ENCODE results near the gene PROM1. TPM values are rescaled to one million over a fixed set of nuclear protein-coding genes. Genes with fewer than 3 reads are reported as not detected.

Gene PROM1
- total RNA-seq, 1 donor from 2014 or later: not detected

DNA sequence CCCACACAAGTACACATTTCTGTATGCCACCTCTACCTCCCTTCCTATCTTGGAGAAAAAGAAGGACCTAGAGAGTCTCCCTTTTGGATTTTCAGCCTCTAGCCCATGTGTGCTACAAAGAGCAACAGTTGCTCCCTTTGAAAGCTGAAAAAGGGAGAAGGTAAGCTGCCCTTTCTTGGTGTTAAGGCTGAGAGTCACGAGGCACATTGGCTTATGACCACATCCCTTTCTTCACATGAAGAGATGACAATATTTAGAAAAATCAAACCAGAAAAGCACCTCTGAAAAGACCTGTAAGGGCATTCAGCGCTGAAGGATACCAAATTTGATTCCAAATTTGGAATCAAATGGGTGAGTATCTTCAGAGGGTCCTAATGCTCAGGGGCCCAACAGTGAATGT is 138.9 kb downstream of the PROM1 start:
- no peaks in the 10 kb centered on the region for H3K4me1 ChIP-seq
- TF ChIP-seq POLR2AphosphoS5 (IDR thresholded peaks at IDR 0.05; ENCODE audit: insufficient read depth in 1 of 2, low read depth in 1 of 2): no peak
- no peaks in the 10 kb centered on the region for H3K36me3 ChIP-seq
- no peak overlapping the region for H3K4me3 ChIP-seq
- no peak for DNase-seq (ENCODE audit: extremely low spot score in 2 of 2)
- intact Hi-C loops (cut with DNase I): no loop called here
- H3K27ac ChIP-seq: no peak overlapping the region
- H3K27me3 ChIP-seq: no peaks in the 10 kb centered on the region
- H3K9me3 ChIP-seq: no peaks in the 10 kb centered on the region

DNA sequence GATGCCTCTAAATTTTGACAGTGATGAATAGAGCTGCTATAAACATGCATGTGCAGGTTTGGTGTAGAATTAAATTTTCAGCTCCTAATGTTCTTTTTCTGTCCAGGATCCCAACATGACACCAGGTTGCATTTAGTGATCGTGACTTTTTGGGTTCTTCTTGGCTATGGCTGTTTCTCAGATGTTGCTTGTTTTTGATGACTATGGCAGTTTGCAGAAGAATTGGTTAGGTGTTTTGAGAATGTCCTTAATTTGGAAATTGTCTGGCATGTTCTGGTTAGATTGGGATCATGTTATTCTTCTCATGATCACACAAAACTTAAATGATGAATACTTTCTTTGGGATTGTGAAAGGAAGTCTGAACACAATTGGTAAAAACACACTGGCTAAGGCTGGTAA is 141.5 kb downstream of the PROM1 start:
- H3K4me3 ChIP-seq: no peak overlapping the region
- H3K9me3 ChIP-seq: no peaks in the 10 kb centered on the region
- H3K4me1 ChIP-seq: no peaks in the 10 kb centered on the region
- DNase-seq (ENCODE audit: extremely low spot score in 2 of 2): no peak
- H3K27ac ChIP-seq: no peak overlapping the region
- intact Hi-C loops (cut with DNase I): no loop called here
- no peaks in the 10 kb centered on the region for H3K36me3 ChIP-seq
- no peaks in the 10 kb centered on the region for H3K27me3 ChIP-seq
- no peak for TF ChIP-seq POLR2AphosphoS5 (IDR thresholded peaks at IDR 0.05; ENCODE audit: insufficient read depth in 1 of 2, low read depth in 1 of 2)
- TF ChIP-seq, protein P1, sequence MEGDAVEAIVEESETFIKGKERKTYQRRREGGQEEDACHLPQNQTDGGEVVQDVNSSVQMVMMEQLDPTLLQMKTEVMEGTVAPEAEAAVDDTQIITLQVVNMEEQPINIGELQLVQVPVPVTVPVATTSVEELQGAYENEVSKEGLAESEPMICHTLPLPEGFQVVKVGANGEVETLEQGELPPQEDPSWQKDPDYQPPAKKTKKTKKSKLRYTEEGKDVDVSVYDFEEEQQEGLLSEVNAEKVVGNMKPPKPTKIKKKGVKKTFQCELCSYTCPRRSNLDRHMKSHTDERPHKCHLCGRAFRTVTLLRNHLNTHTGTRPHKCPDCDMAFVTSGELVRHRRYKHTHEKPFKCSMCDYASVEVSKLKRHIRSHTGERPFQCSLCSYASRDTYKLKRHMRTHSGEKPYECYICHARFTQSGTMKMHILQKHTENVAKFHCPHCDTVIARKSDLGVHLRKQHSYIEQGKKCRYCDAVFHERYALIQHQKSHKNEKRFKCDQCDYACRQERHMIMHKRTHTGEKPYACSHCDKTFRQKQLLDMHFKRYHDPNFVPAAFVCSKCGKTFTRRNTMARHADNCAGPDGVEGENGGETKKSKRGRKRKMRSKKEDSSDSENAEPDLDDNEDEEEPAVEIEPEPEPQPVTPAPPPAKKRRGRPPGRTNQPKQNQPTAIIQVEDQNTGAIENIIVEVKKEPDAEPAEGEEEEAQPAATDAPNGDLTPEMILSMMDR (IDR thresholded peaks at IDR 0.05): no peak
- TF ChIP-seq POLR2A (IDR thresholded peaks at IDR 0.05): no peak

DNA sequence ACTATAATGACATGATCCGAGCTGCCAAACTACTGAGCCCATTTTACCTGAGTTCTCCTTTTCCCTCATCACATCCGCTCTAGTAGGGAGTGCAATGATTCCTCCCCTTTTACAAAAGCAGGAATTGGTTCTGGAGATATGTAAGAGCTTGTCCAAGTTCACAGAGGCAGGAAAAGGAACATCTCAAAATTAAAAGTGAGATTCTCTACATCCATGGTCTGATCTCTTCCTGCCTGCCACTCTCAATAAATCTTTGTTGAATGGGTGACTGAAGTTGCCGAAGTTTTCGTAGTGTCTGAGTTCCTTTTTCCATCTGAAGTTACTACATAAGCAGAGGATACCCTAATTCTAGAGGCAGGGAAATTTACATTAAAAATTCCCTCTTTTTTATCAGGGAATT is 145.2 kb downstream of the PROM1 start, which contains the start of gene FGFBP1:
Gene FGFBP1, minus strand, starts transcription at position 101 of the 400 bp plus-strand sequence. CDS start 2,108 bp downstream, outside the sequence.
- DNase-seq (ENCODE audit: extremely low spot score in 2 of 2): no peak
- H3K27me3 ChIP-seq: no peaks in the 10 kb centered on the region
- H3K9me3 ChIP-seq: no peaks in the 10 kb centered on the region
- intact Hi-C loops (cut with DNase I): no loop called here
- H3K4me1 ChIP-seq: peaks cover 4% of the 10 kb centered on the region
- H3K27ac ChIP-seq: peak within 1 kb of the TSS; percentile 29
- peak within 1 kb of the TSS in 1 of 2 donors; percentile 26 for H3K4me3 ChIP-seq
- H3K36me3 ChIP-seq: no peaks in the 10 kb centered on the region
- TF ChIP-seq, protein P1 (IDR thresholded peaks at IDR 0.05): no peak
- TF ChIP-seq POLR2AphosphoS5 (IDR thresholded peaks at IDR 0.05; ENCODE audit: insufficient read depth in 1 of 2, low read depth in 1 of 2) (no peak), POLR2A (IDR thresholded peaks at IDR 0.05) (no peak)

DNA sequence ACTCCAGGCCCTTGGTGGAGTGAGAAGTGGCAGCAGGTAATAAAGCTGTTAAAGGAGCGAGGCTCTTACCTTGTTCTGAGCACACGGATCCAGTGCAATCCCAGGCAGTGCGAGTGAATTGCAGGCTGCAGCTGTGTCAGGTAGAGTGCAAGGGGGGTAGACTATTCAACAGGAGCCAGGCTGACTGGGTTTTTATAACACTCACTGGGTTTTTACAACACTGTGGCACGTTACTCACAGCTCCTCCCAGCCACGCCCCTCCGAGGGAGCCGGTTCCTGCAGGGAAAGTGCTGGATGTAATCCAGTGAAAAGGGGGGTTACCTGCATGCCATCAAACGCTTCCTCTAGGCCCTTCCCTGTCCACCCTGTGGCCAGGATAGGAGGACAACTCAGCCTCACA is 145.6 kb downstream of the PROM1 start:
- TF ChIP-seq POLR2A (IDR thresholded peaks at IDR 0.05): no peak
- TF ChIP-seq, protein P1 (IDR thresholded peaks at IDR 0.05): no peak
- peak in 1 of 2 donors; percentile 32 for TF ChIP-seq POLR2AphosphoS5 (IDR thresholded peaks at IDR 0.05; ENCODE audit: insufficient read depth in 1 of 2, low read depth in 1 of 2)
- no peaks in the 10 kb centered on the region for H3K36me3 ChIP-seq
- no peaks in the 10 kb centered on the region for H3K27me3 ChIP-seq
- intact Hi-C loops (cut with DNase I): no loop called here
- H3K4me3 ChIP-seq: peak overlapping the region in 1 of 2 donors; percentile 26
- DNase-seq (ENCODE audit: extremely low spot score in 2 of 2): no peak
- peaks cover 4% of the 10 kb centered on the region for H3K4me1 ChIP-seq
- H3K27ac ChIP-seq: peak overlapping the region; percentile 29
- no peaks in the 10 kb centered on the region for H3K9me3 ChIP-seq

DNA sequence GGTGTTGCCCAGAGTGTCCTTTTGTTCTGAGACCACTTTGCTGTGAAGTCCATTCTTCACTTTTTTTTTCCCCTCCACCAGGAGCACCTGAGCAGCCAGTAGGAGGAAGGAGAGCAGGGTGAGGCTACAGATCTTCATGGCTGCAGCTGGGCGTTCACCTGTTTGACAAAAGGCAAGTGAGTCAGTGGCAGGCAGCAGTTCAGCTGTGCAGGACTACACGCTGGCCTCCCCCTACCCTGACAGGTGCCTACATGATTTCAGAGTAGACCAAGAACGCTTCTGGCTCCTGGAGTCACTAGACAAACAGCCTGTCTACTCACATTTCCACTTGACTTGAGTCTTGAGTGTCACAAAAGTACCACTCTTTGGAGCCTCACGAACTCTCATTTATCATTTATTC is 147.3 kb downstream of the PROM1 start:
- Histone ChIP-seq H3K27ac (no peak overlapping the region), H3K36me3 (no peaks in the 10 kb centered on the region), H3K9me3 (no peaks in the 10 kb centered on the region), H3K27me3 (no peaks in the 10 kb centered on the region), H3K4me1 (peaks cover 4% of the 10 kb centered on the region), H3K4me3 (peak overlapping the region in 1 of 2 donors; percentile 11)
- TF ChIP-seq, protein P1 (IDR thresholded peaks at IDR 0.05): no peak
- no peak for TF ChIP-seq POLR2A (IDR thresholded peaks at IDR 0.05)
- TF ChIP-seq POLR2AphosphoS5 (IDR thresholded peaks at IDR 0.05; ENCODE audit: insufficient read depth in 1 of 2, low read depth in 1 of 2): no peak
- no peak for DNase-seq (ENCODE audit: extremely low spot score in 2 of 2)
- intact Hi-C loops (cut with DNase I): no loop called here
